ENCODE data around the gene LGI2. TPM values are rescaled to one million over a fixed set of nuclear protein-coding genes. Genes with fewer than 3 reads are reported as not detected.

Gene LGI2
- total RNA-seq, 1 donor from 2014 or later, result 0.18 TPM

DNA sequence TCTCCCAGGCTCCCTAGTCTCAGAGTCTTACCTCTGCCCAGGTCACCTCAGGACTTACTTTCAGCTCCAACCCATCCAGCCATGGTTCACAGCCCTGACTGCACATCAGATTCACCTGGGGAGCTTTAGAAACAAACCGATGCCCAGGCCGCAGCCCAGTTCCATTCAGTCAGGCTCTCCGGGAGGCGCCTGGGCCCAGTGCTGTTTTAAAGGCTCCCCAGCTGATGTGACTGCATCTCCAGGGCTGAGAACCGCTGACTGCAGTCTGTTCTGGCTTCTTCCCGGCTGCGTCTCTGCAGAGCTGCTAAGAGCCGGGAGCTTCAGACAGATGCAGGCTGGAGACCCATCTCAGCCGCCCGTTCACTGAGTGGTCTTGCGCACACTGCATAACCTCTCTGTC is 44.4 kb upstream of the LGI2 start:
- DNase-seq (ENCODE audit: low spot score), result no peak
- H3K9me3 Mint-ChIP-seq (ENCODE audit: unreplicated experiment), result peaks cover 4% of the 10 kb centered on the region
- peaks cover 4% of the 10 kb centered on the region for H3K36me3 Mint-ChIP-seq (ENCODE audit: low read depth, unreplicated experiment)
- TF ChIP-seq, protein P1, sequence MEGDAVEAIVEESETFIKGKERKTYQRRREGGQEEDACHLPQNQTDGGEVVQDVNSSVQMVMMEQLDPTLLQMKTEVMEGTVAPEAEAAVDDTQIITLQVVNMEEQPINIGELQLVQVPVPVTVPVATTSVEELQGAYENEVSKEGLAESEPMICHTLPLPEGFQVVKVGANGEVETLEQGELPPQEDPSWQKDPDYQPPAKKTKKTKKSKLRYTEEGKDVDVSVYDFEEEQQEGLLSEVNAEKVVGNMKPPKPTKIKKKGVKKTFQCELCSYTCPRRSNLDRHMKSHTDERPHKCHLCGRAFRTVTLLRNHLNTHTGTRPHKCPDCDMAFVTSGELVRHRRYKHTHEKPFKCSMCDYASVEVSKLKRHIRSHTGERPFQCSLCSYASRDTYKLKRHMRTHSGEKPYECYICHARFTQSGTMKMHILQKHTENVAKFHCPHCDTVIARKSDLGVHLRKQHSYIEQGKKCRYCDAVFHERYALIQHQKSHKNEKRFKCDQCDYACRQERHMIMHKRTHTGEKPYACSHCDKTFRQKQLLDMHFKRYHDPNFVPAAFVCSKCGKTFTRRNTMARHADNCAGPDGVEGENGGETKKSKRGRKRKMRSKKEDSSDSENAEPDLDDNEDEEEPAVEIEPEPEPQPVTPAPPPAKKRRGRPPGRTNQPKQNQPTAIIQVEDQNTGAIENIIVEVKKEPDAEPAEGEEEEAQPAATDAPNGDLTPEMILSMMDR (IDR thresholded peaks at IDR 0.05; ENCODE audit: unreplicated experiment), result no peak
- H3K4me3 Mint-ChIP-seq (ENCODE audit: unreplicated experiment), result no peak overlapping the region
- peaks cover 6% of the 10 kb centered on the region for H3K27me3 Mint-ChIP-seq (ENCODE audit: unreplicated experiment)
- H3K4me1 Mint-ChIP-seq (ENCODE audit: unreplicated experiment), result peaks cover 3% of the 10 kb centered on the region
- H3K27ac Mint-ChIP-seq (ENCODE audit: unreplicated experiment), result no peak overlapping the region

GRCh38 chr4:25070545-25070944 is 39.8 kb upstream of the LGI2 start:
- H3K4me1 Mint-ChIP-seq (ENCODE audit: unreplicated experiment), result no peaks in the 10 kb centered on the region
- H3K27me3 Mint-ChIP-seq (ENCODE audit: unreplicated experiment), result peaks cover 4% of the 10 kb centered on the region
- no peak overlapping the region for H3K27ac Mint-ChIP-seq (ENCODE audit: unreplicated experiment)
- no peaks in the 10 kb centered on the region for H3K36me3 Mint-ChIP-seq (ENCODE audit: low read depth, unreplicated experiment)
- no peak overlapping the region for H3K4me3 Mint-ChIP-seq (ENCODE audit: unreplicated experiment)
- peaks cover 4% of the 10 kb centered on the region for H3K9me3 Mint-ChIP-seq (ENCODE audit: unreplicated experiment)
- TF ChIP-seq, protein P1 (IDR thresholded peaks at IDR 0.05; ENCODE audit: unreplicated experiment), result no peak
- no peak for DNase-seq (ENCODE audit: low spot score)

- peaks cover 4% of the 10 kb centered on the region for H3K9me3 Mint-ChIP-seq (ENCODE audit: unreplicated experiment)
- no peak for DNase-seq (ENCODE audit: low spot score)
Observed at GRCh38 chr4:25069014-25069413, 38.3 kb upstream of the LGI2 start.

GRCh38 chr4:25068386-25068785 is 37.6 kb upstream of the LGI2 start:
- H3K4me1 Mint-ChIP-seq (ENCODE audit: unreplicated experiment), result no peaks in the 10 kb centered on the region
- no peak overlapping the region for H3K27ac Mint-ChIP-seq (ENCODE audit: unreplicated experiment)
- H3K36me3 Mint-ChIP-seq (ENCODE audit: low read depth, unreplicated experiment), result no peaks in the 10 kb centered on the region
- peaks cover 4% of the 10 kb centered on the region for H3K9me3 Mint-ChIP-seq (ENCODE audit: unreplicated experiment)
- no peak overlapping the region for H3K4me3 Mint-ChIP-seq (ENCODE audit: unreplicated experiment)
- no peak for DNase-seq (ENCODE audit: low spot score)
- peaks cover 3% of the 10 kb centered on the region for H3K27me3 Mint-ChIP-seq (ENCODE audit: unreplicated experiment)
- TF ChIP-seq, protein P1 (IDR thresholded peaks at IDR 0.05; ENCODE audit: unreplicated experiment), result no peak

More at GRCh38 chr4:25069014-25069413, 38.3 kb upstream of the LGI2 start:
- Mint-ChIP-seq H3K4me3 (ENCODE audit: unreplicated experiment) (no peak overlapping the region), H3K36me3 (ENCODE audit: low read depth, unreplicated experiment) (no peaks in the 10 kb centered on the region), H3K4me1 (ENCODE audit: unreplicated experiment) (no peaks in the 10 kb centered on the region), H3K27ac (ENCODE audit: unreplicated experiment) (no peak overlapping the region), H3K27me3 (ENCODE audit: unreplicated experiment) (peaks cover 4% of the 10 kb centered on the region)
- TF ChIP-seq, protein P1 (IDR thresholded peaks at IDR 0.05; ENCODE audit: unreplicated experiment), result no peak

DNA sequence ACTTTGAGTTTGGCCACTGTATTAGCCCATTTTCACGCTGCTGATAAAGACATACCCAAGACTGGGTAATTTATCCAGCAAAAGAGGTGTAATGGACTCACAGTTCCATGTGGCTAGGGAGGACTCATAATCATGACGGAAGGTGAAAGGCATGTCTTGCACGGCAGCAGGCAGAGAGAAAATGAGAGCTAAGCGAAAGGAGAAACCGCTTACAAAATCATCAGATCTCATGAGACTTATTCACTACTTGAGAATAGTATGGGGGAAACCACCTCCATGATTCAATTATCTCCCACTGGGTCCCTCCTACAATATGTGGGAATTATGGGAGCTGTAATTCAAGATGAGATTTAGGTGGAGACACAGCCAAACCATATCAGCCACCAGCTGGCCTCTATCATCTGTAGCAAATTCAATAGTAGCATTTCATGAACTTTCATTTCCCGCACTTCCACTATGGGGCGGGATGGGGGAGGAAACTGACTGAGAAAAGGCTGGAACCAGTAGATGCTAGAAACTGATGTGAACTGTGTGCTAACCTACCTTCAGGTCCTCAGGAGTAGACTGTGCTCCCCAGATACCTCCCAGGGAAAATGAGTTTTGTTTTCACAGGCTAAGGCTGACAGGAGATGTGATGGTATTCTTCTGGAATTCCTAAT is 35.3 kb upstream of the LGI2 start:
- H3K9me3 Mint-ChIP-seq (ENCODE audit: unreplicated experiment), result no peaks in the 10 kb centered on the region
- H3K36me3 Mint-ChIP-seq (ENCODE audit: low read depth, unreplicated experiment), result no peaks in the 10 kb centered on the region
- H3K4me1 Mint-ChIP-seq (ENCODE audit: unreplicated experiment), result no peaks in the 10 kb centered on the region
- H3K4me3 Mint-ChIP-seq (ENCODE audit: unreplicated experiment), result no peak overlapping the region
- no peak for DNase-seq (ENCODE audit: low spot score)
- H3K27me3 Mint-ChIP-seq (ENCODE audit: unreplicated experiment), result peaks cover 3% of the 10 kb centered on the region
- TF ChIP-seq, protein P1 (IDR thresholded peaks at IDR 0.05; ENCODE audit: unreplicated experiment), result no peak
- no peak overlapping the region for H3K27ac Mint-ChIP-seq (ENCODE audit: unreplicated experiment)

Data from endothelial cell (in vitro differentiated cells).